Measurements from ENCODE around the gene PSMD13.

Gene PSMD13

GRCh38 chr11:203945-204586 is 32.7 kb upstream of the PSMD13 start:
- no peak for DNase-seq (ENCODE audit: low read depth in 2 of 3, low spot score in 2 of 3)

GRCh38 chr11:204587-205109 is 32.1 kb upstream of the PSMD13 start:
- DNase-seq (ENCODE audit: low read depth in 2 of 3, low spot score in 2 of 3): no peak

- DNase-seq (ENCODE audit: low read depth in 2 of 3, low spot score in 2 of 3): no peak
Measured at GRCh38 chr11:205221-206001, 31.4 kb upstream of the PSMD13 start.

GRCh38 chr11:206002-206384 is 30.8 kb upstream of the PSMD13 start:
- no peak for DNase-seq (ENCODE audit: low read depth in 2 of 3, low spot score in 2 of 3)

- no peak for DNase-seq (ENCODE audit: low read depth in 2 of 3, low spot score in 2 of 3)
Measured at GRCh38 chr11:206526-207207, 30.1 kb upstream of the PSMD13 start.

GRCh38 chr11:207208-207862 is 29.4 kb upstream of the PSMD13 start, which contains the start of the genes BET1L and RIC8A:
TSS of gene BET1L (minus strand) at chr11:207399. CDS start at chr11:207321, 78 bp downstream.
TSS of gene RIC8A (plus strand) at chr11:207708. CDS start at chr11:208855, 1,147 bp downstream.
- peak; percentile 94 to 98 (median 95) for DNase-seq (ENCODE audit: low read depth in 2 of 3, low spot score in 2 of 3)

- no peak for DNase-seq (ENCODE audit: low read depth in 2 of 3, low spot score in 2 of 3)
Measured at GRCh38 chr11:207863-208180, 29.0 kb upstream of the PSMD13 start.

- peak; percentile 50 to 67 (median 63) for DNase-seq (ENCODE audit: low read depth in 2 of 3, low spot score in 2 of 3)
Measured at GRCh38 chr11:208181-208916, 28.4 kb upstream of the PSMD13 start.

- no peak for DNase-seq (ENCODE audit: low read depth in 2 of 3, low spot score in 2 of 3)
Measured at GRCh38 chr11:208917-209260, 27.9 kb upstream of the PSMD13 start.

GRCh38 chr11:209275-210121 is 27.3 kb upstream of the PSMD13 start:
- DNase-seq (ENCODE audit: low read depth in 2 of 3, low spot score in 2 of 3): no peak

GRCh38 chr11:210122-210802 is 26.5 kb upstream of the PSMD13 start:
- no peak for DNase-seq (ENCODE audit: low read depth in 2 of 3, low spot score in 2 of 3)

GRCh38 chr11:210803-211180 is 26.0 kb upstream of the PSMD13 start:
- no peak for DNase-seq (ENCODE audit: low read depth in 2 of 3, low spot score in 2 of 3)

- DNase-seq (ENCODE audit: low read depth in 2 of 3, low spot score in 2 of 3): no peak
Measured at GRCh38 chr11:211295-211694, 25.5 kb upstream of the PSMD13 start.

GRCh38 chr11:211741-212140 is 25.0 kb upstream of the PSMD13 start:
- DNase-seq (ENCODE audit: low read depth in 2 of 3, low spot score in 2 of 3): no peak

- DNase-seq (ENCODE audit: low read depth in 2 of 3, low spot score in 2 of 3): no peak
Measured at GRCh38 chr11:212150-213100, 24.4 kb upstream of the PSMD13 start.

- DNase-seq (ENCODE audit: low read depth in 2 of 3, low spot score in 2 of 3): no peak
Measured at GRCh38 chr11:213111-213510, 23.7 kb upstream of the PSMD13 start.

GRCh38 chr11:214083-214482 is 22.7 kb upstream of the PSMD13 start:
- DNase-seq (ENCODE audit: low read depth in 2 of 3, low spot score in 2 of 3): no peak

- no peak for DNase-seq (ENCODE audit: low read depth in 2 of 3, low spot score in 2 of 3)
Measured at GRCh38 chr11:215581-216037, 21.2 kb upstream of the PSMD13 start.

All from activated CD8-positive, alpha-beta memory T cell treated with anti-CD3 and anti-CD28 coated beads for 48 hours (primary cell).